Chondrocyte (in vitro differentiated cells): ENCODE results near the gene SLC43A3. TPM values are rescaled to one million over a fixed set of nuclear protein-coding genes. Genes with fewer than 3 reads are reported as not detected.

Source experiments
- DNase-seq: peaks from one replicate; pipeline ENCODE4 v3.0.0; 2021; ENCODE audit warnings: mixed read lengths, low spot score
- H3K27ac Mint-ChIP-seq: one replicate; pipeline ENCODE4 v1.8.0; 2021; ENCODE audit warnings: mild to moderate bottlenecking, moderate library complexity, mixed read lengths; ENCODE audit not compliant: unreplicated experiment
- H3K27me3 Mint-ChIP-seq: 2 replicates; pipeline ENCODE4 v1.8.0; 2021; ENCODE audit warnings: low read depth, mixed read lengths
- H3K36me3 Mint-ChIP-seq: 2 replicates; pipeline ENCODE4 v1.8.0; 2021; ENCODE audit warnings: low read depth, mixed read lengths
- H3K4me1 Mint-ChIP-seq: 2 replicates; pipeline ENCODE4 v1.8.0; 2021; ENCODE audit warnings: low read depth, mild to moderate bottlenecking, mixed read lengths
- H3K4me3 Mint-ChIP-seq: one replicate; pipeline ENCODE4 v1.8.0; 2021; ENCODE audit warnings: mild to moderate bottlenecking, moderate library complexity, mixed read lengths; ENCODE audit not compliant: unreplicated experiment
- H3K9me3 Mint-ChIP-seq: 2 replicates; pipeline ENCODE4 v1.8.0; 2021; ENCODE audit warnings: low read depth, mixed read lengths
- total RNA-seq: library from RNA; stranded (reverse); gene quantifications from 3 replicates; pipeline ENCODE4 v1.2.1, GENCODE V29; 2021
- TF ChIP-seq, protein P1 (sequence below): fragments of 200-600 bp; sonication (generic); IDR thresholded peaks from 2 replicates; pipeline ENCODE4 v1.5.0; 2021; ENCODE audit warnings: antibody characterized with exemption, mild to moderate bottlenecking, moderate library complexity

The SLC43A3 gene
- total RNA-seq, 1 donor from 2014 or later, result 12.4 TPM

DNA sequence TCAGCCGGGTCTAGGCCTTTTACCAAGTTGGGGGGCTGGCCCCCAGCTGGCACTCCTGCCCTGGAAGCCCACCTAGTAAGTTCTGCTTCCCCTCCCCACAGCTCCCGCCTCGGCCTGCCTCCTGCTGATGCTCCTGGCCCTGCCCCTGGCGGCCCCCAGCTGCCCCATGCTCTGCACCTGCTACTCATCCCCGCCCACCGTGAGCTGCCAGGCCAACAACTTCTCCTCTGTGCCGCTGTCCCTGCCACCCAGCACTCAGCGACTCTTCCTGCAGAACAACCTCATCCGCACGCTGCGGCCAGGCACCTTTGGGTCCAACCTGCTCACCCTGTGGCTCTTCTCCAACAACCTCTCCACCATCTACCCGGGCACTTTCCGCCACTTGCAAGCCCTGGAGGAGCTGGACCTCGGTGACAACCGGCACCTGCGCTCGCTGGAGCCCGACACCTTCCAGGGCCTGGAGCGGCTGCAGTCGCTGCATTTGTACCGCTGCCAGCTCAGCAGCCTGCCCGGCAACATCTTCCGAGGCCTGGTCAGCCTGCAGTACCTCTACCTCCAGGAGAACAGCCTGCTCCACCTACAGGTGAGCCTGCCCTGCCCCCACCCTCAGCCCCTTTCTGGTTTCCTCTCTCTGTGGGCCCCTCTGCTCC lies 40.7 kb upstream of the SLC43A3 start:
- Mint-ChIP-seq H3K4me3 (no peak overlapping the region), H3K27me3 (peaks cover 21% of the 10 kb centered on the region), H3K4me1 (no peaks in the 10 kb centered on the region), H3K27ac (no peak overlapping the region), H3K36me3 (no peaks in the 10 kb centered on the region), H3K9me3 (no peaks in the 10 kb centered on the region)
- TF ChIP-seq, protein P1, sequence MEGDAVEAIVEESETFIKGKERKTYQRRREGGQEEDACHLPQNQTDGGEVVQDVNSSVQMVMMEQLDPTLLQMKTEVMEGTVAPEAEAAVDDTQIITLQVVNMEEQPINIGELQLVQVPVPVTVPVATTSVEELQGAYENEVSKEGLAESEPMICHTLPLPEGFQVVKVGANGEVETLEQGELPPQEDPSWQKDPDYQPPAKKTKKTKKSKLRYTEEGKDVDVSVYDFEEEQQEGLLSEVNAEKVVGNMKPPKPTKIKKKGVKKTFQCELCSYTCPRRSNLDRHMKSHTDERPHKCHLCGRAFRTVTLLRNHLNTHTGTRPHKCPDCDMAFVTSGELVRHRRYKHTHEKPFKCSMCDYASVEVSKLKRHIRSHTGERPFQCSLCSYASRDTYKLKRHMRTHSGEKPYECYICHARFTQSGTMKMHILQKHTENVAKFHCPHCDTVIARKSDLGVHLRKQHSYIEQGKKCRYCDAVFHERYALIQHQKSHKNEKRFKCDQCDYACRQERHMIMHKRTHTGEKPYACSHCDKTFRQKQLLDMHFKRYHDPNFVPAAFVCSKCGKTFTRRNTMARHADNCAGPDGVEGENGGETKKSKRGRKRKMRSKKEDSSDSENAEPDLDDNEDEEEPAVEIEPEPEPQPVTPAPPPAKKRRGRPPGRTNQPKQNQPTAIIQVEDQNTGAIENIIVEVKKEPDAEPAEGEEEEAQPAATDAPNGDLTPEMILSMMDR, result no peak
- DNase-seq, result no peak

DNA sequence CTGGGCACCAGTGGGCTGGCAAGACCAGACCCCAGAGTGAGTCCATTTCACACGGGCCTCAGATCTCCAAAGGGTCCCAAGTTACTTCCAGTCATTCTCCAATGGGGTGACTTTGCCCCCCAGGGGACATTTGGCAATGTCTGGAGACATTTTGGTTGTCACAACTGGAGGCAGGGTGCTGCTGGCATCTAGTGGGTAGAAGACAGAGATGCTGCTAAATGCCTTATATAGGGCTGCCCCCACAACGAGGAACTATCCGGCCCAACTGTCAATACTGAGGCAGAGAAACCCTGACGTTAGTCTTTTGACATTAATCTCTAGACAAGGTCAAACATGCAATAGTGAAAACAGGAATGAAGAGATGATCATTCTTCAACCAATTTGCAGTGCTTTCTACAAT lies 39.8 kb upstream of the SLC43A3 start:
- no peak overlapping the region for H3K27ac Mint-ChIP-seq
- H3K27me3 Mint-ChIP-seq, result peaks cover 27% of the 10 kb centered on the region
- H3K9me3 Mint-ChIP-seq, result no peaks in the 10 kb centered on the region
- DNase-seq, result no peak
- no peak overlapping the region for H3K4me3 Mint-ChIP-seq
- no peaks in the 10 kb centered on the region for H3K36me3 Mint-ChIP-seq
- H3K4me1 Mint-ChIP-seq, result no peaks in the 10 kb centered on the region
- TF ChIP-seq, protein P1, result no peak

DNA sequence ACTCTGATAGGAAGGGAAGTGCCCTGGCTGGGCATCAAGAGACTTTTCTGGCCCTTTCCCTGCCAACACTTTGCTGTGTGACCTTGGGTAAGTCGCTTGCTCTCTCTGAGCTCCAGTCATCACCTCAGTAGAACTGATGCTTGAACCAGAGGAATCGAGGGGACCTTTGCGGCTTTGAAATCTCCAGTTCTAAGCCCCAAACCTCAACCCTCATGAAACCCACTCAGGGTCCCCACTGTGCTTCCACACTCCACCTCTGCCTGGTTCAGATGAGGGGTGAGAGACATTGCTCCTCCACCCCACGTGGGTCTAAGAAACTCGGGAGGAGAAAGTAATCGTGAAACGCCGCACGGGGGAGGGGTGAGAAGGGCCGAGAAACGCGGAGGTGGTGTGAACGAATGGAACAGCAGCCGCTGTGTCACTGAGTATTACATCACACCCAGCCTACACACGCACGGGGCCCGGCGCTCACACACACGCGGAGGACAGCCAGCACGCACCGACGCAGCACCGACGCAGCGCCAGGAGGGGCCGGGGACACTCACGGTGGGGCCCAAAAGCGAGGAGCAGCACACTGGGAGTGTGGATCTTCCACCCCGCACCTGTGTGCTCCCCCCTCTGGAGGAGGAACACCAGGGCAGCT lies 37.7 kb upstream of the SLC43A3 start:
- Mint-ChIP-seq H3K9me3 (no peaks in the 10 kb centered on the region), H3K27me3 (peaks cover 39% of the 10 kb centered on the region), H3K4me3 (no peak overlapping the region), H3K36me3 (no peaks in the 10 kb centered on the region), H3K4me1 (peaks cover 5% of the 10 kb centered on the region), H3K27ac (no peak overlapping the region)
- no peak for DNase-seq
- TF ChIP-seq, protein P1, result no peak

DNA sequence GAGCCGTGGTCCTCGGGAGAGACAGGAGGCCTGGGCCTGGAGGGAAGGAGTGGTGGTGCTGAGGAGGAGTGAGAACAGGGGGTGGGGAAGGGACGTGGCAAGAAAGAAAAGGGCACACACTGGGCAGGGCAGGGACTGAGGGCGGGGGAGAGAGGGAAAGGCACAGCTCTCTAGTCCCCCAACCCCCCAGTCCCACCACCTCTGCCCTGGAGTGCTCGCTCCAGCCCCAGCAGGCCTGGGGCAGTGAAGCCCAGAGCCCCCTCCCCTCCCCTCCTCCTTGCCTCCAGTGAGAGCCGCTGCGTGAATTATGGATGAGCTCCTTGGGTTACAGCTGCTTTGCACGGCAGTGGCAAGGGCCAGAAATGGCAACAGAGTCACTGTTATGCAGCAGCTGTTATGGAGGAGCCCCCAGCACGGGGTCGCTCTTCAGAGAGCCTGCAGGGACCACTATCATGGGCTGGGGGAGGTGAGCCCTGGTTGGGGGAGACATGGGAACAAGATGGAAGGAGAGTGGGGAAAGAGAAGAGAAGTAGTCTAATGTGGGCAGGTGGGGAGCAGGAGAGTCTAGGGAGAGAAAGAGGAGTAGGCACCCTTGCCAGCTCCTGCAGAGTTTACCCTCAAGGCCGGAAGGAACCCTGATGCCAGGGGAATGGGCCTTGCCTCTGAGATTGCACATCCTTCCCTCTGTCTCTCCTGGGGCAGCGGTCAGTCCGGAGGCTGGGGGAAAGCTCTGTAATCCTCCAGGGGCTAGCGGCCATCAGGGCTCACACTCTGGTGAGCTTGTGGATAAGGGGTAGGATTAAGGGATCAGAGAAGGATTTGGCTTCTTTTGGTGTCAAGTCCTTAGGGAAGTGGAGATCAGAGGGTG lies 37.0 kb upstream of the SLC43A3 start:
- H3K27ac Mint-ChIP-seq, result no peak overlapping the region
- DNase-seq, result no peak
- H3K4me3 Mint-ChIP-seq, result no peak overlapping the region
- H3K4me1 Mint-ChIP-seq, result peaks cover 10% of the 10 kb centered on the region
- TF ChIP-seq, protein P1, result no peak
- peaks cover 45% of the 10 kb centered on the region for H3K27me3 Mint-ChIP-seq
- H3K36me3 Mint-ChIP-seq, result no peaks in the 10 kb centered on the region
- H3K9me3 Mint-ChIP-seq, result no peaks in the 10 kb centered on the region

DNA sequence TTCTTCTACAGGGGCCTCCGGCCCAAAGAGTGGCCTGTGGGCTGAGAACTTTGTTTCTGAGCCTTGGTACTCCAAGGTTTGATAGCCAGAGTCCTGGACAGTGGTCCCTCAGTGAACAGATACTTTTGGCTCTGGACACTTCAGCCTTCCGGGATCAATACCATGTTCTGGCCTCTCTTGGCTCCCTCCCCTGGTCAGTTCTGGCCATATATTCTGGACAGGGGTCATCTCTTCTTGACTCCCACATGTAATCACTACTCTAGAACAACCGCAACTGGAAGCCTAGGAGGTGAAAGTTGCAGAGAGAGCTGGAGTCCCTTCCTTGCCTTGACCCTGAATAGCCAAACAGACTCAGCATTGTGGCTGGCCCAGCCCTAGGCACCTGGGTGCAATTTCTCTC lies 35.7 kb upstream of the SLC43A3 start:
- Mint-ChIP-seq H3K4me3 (no peak overlapping the region), H3K4me1 (peaks cover 18% of the 10 kb centered on the region), H3K36me3 (no peaks in the 10 kb centered on the region), H3K27me3 (peaks cover 46% of the 10 kb centered on the region), H3K9me3 (no peaks in the 10 kb centered on the region), H3K27ac (no peak overlapping the region)
- DNase-seq, result no peak
- TF ChIP-seq, protein P1, result no peak
